ENCODE measurements around the gene PIR. TPM values are rescaled to one million over a fixed set of nuclear protein-coding genes. Genes with fewer than 3 reads are reported as not detected.

PIR gene
- total RNA-seq, 4 donors from 2014 or later, result 4.4 to 24.4 (median 14.7) TPM

DNA sequence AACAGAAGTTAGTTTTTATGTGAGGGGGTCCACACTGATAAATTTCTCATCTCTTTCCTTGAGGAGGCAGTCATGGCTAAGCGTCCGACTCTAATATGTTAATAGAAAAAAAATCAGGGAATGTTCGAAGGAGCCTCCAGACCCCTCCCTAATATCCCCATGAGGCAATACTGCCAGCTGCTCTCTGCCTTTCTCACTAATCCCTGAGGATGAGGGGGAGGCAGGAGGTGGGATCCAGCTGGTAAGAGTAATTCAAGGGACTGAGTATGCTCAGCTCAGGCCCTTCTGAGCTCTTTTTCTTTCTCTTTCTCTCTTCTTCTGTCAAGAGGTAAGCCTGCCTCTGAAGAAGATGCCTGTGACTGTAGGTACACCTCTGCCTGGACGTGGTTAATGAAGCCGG is 51.7 kb downstream of the PIR start:
- no peak overlapping the region for H3K4me3 ChIP-seq
- TF ChIP-seq, protein P1, sequence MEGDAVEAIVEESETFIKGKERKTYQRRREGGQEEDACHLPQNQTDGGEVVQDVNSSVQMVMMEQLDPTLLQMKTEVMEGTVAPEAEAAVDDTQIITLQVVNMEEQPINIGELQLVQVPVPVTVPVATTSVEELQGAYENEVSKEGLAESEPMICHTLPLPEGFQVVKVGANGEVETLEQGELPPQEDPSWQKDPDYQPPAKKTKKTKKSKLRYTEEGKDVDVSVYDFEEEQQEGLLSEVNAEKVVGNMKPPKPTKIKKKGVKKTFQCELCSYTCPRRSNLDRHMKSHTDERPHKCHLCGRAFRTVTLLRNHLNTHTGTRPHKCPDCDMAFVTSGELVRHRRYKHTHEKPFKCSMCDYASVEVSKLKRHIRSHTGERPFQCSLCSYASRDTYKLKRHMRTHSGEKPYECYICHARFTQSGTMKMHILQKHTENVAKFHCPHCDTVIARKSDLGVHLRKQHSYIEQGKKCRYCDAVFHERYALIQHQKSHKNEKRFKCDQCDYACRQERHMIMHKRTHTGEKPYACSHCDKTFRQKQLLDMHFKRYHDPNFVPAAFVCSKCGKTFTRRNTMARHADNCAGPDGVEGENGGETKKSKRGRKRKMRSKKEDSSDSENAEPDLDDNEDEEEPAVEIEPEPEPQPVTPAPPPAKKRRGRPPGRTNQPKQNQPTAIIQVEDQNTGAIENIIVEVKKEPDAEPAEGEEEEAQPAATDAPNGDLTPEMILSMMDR (IDR thresholded peaks at IDR 0.05), result no peak
- TF ChIP-seq POLR2A (IDR thresholded peaks at IDR 0.05) (no peak), EP300 (IDR thresholded peaks at IDR 0.05) (no peak), POLR2AphosphoS5 (IDR thresholded peaks at IDR 0.05) (no peak)
- DNase-seq (ENCODE audit: low spot score in 2 of 2), result no peak
- no peaks in the 10 kb centered on the region for H3K27me3 ChIP-seq
- H3K27ac ChIP-seq, result no peak overlapping the region
- no peaks in the 10 kb centered on the region for H3K4me1 ChIP-seq
- no peaks in the 10 kb centered on the region for H3K9me3 ChIP-seq
- H3K36me3 ChIP-seq, result no peaks in the 10 kb centered on the region
- 79% methylated on average over 5 of the region's 5 CpGs for WGBS

DNA sequence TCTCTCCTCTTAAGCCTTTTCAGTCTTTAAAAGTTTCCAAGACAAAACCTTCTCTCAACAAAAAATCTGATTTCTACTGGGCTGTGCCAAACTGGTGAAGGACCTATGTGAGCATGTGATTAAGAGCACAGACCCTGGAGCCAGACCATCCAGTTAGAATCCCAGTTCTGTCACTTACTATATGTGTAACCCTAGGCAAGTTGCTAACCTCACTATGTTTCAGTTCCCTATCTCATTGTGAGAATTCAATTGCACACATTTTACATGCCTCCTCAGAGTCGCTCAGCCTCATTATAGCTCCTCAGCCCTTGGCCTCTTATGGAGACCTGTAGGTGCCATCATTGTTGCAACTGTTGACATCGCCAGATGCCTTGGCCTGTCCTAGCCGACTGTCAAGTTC is 54.8 kb downstream of the PIR start:
- H3K36me3 ChIP-seq, result no peaks in the 10 kb centered on the region
- no peaks in the 10 kb centered on the region for H3K9me3 ChIP-seq
- 94% methylated on average over 3 of the region's 3 CpGs for WGBS
- no peak overlapping the region for H3K4me3 ChIP-seq
- no peaks in the 10 kb centered on the region for H3K27me3 ChIP-seq
- TF ChIP-seq POLR2A (IDR thresholded peaks at IDR 0.05) (no peak), EP300 (IDR thresholded peaks at IDR 0.05) (no peak), POLR2AphosphoS5 (IDR thresholded peaks at IDR 0.05) (no peak)
- TF ChIP-seq, protein P1 (IDR thresholded peaks at IDR 0.05), result no peak
- H3K4me1 ChIP-seq, result no peaks in the 10 kb centered on the region
- H3K27ac ChIP-seq, result no peak overlapping the region
- DNase-seq (ENCODE audit: low spot score in 2 of 2), result no peak

DNA sequence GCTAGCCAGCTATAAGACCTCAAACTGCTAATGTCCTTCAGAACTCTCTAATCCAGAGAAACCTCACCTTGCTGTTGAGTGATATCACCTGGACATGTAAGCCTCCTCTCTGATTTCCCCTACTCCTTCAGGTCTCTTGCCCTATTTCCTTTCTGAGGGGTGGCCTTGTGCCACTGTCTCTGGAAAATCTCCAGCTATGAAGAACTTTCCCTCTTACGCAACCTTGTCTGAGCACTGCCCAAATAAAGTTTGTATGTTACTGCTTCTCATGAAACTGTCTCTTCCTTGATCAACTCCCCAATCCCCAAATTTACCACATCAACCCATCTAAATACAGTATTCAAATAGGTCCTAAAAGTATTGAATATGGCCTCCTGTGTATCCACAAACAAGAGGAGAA is 55.4 kb downstream of the PIR start:
- WGBS, result 89% methylated on average over 1 of the region's 1 CpG
- H3K27me3 ChIP-seq, result no peaks in the 10 kb centered on the region
- H3K4me1 ChIP-seq, result no peaks in the 10 kb centered on the region
- no peak for DNase-seq (ENCODE audit: low spot score in 2 of 2)
- no peak overlapping the region for H3K4me3 ChIP-seq
- no peaks in the 10 kb centered on the region for H3K36me3 ChIP-seq
- no peaks in the 10 kb centered on the region for H3K9me3 ChIP-seq
- TF ChIP-seq POLR2A (IDR thresholded peaks at IDR 0.05) (no peak), POLR2AphosphoS5 (IDR thresholded peaks at IDR 0.05) (no peak), EP300 (IDR thresholded peaks at IDR 0.05) (no peak)
- TF ChIP-seq, protein P1 (IDR thresholded peaks at IDR 0.05), result no peak
- H3K27ac ChIP-seq, result no peak overlapping the region

DNA sequence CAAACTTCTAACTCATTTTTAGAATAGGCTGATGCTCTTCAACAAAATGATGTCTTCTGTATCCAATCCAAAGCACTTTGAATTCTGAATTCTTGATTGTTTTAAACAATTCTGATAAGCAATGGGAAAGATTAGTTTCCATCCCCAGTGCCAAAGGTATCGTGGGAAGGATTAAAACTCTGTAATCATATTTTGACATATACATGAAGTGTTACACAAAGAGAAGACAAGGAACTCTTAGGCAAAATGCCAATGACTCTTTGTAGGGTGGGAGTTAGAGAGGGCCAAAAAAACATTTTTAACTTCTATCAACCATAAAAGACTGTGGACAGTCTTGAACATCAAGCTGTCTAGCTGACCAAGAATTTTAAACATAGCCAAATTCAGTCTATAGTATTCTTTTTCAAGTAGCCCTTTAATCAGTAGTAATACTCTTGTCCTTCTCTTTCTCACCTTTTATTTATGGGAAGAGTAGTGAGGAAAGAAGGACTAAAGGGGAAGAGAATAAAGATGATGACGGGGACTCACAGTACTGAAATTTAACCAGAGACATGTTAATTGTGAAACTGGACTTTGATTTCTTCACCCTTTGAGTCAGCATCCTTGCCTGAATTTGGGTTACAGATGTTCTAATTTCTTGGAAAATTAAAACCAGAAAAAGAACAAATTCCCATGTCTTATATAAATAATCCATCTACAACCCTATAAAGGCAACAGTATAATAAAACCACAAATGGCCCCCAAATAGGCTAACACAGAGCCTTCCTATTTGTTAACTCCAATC is 57.1 kb downstream of the PIR start:
- Histone ChIP-seq H3K4me1 (no peaks in the 10 kb centered on the region), H3K27me3 (no peaks in the 10 kb centered on the region), H3K9me3 (no peaks in the 10 kb centered on the region), H3K4me3 (no peak overlapping the region), H3K36me3 (no peaks in the 10 kb centered on the region), H3K27ac (no peak overlapping the region)
- 70% methylated on average over 2 of the region's 2 CpGs for WGBS
- no peak for DNase-seq (ENCODE audit: low spot score in 2 of 2)
- TF ChIP-seq, protein P1 (IDR thresholded peaks at IDR 0.05), result no peak
- TF ChIP-seq POLR2A (IDR thresholded peaks at IDR 0.05), result no peak
- no peak for TF ChIP-seq EP300 (IDR thresholded peaks at IDR 0.05)
- TF ChIP-seq POLR2AphosphoS5 (IDR thresholded peaks at IDR 0.05), result no peak

DNA sequence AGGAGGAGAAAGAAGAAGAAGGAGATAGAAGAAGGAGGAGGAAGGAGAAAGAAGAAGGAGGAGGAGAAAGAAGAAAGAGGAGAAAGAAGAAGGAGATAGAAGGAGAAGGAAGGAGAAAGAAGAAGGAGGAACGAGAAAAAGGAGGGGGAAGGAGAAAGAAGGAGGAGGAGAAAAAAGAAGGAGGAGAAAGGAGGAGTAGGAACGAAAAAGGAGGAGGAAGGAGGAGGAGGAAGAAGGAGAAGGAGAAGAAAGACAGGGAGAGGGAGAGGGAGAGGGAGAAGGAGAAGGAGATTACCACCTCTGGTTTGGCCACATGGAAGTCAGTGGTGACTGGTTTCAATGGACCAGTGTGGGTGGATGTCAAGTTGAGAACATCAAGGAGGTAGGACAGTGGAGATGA is 58.9 kb downstream of the PIR start:
- no peaks in the 10 kb centered on the region for H3K9me3 ChIP-seq
- no peak overlapping the region for H3K4me3 ChIP-seq
- 83% methylated on average over 2 of the region's 2 CpGs for WGBS
- no peak overlapping the region for H3K27ac ChIP-seq
- H3K36me3 ChIP-seq, result no peaks in the 10 kb centered on the region
- no peak for DNase-seq (ENCODE audit: low spot score in 2 of 2)
- no peaks in the 10 kb centered on the region for H3K27me3 ChIP-seq
- TF ChIP-seq EP300 (IDR thresholded peaks at IDR 0.05) (no peak), POLR2AphosphoS5 (IDR thresholded peaks at IDR 0.05) (no peak), POLR2A (IDR thresholded peaks at IDR 0.05) (no peak)
- TF ChIP-seq, protein P1 (IDR thresholded peaks at IDR 0.05), result no peak
- H3K4me1 ChIP-seq, result no peaks in the 10 kb centered on the region
